ENCODE data around the gene MEIS1.

MEIS1 gene

GRCh38 chr2:66544258-66544657 lies 109.3 kb downstream of the MEIS1 start:
- TF ChIP-seq, protein P1, sequence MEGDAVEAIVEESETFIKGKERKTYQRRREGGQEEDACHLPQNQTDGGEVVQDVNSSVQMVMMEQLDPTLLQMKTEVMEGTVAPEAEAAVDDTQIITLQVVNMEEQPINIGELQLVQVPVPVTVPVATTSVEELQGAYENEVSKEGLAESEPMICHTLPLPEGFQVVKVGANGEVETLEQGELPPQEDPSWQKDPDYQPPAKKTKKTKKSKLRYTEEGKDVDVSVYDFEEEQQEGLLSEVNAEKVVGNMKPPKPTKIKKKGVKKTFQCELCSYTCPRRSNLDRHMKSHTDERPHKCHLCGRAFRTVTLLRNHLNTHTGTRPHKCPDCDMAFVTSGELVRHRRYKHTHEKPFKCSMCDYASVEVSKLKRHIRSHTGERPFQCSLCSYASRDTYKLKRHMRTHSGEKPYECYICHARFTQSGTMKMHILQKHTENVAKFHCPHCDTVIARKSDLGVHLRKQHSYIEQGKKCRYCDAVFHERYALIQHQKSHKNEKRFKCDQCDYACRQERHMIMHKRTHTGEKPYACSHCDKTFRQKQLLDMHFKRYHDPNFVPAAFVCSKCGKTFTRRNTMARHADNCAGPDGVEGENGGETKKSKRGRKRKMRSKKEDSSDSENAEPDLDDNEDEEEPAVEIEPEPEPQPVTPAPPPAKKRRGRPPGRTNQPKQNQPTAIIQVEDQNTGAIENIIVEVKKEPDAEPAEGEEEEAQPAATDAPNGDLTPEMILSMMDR (IDR thresholded peaks at IDR 0.05; ENCODE audit: low read length, missing control alignments), result no peak
- no peak for DNase-seq (ENCODE audit: low read depth)

GRCh38 chr2:66545258-66545657 lies 110.3 kb downstream of the MEIS1 start:
- no peak for DNase-seq (ENCODE audit: low read depth)
- TF ChIP-seq, protein P1 (IDR thresholded peaks at IDR 0.05; ENCODE audit: low read length, missing control alignments), result no peak
- no peak overlapping the region for H3K4me3 ChIP-seq (replicated peaks; ENCODE audit: low read depth, low read length)

More at GRCh38 chr2:66544258-66544657, 109.3 kb downstream of the MEIS1 start:
- H3K4me3 ChIP-seq (replicated peaks; ENCODE audit: low read depth, low read length), result no peak overlapping the region

DNA sequence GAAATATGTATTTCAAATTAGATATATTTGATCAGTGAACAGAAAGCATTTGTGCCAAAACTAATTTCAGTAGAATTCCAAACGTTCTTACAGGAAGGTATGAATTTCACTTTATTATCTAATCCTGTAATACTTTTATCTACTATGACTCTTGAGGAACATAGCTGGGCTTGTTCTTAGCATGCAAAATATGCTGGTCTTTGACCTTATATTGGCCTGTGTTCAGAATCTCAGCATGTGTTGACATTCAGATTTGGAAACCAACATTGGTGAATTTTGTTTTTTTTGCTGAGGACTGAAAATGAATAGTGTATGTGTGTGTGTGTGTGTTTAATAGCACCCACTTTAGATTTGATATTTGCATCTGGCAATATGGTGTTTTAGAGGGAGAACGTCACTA lies 112.2 kb downstream of the MEIS1 start:
- DNase-seq (ENCODE audit: low read depth), result peak; percentile 69
- no peak overlapping the region for H3K4me3 ChIP-seq (replicated peaks; ENCODE audit: low read depth, low read length)
- TF ChIP-seq, protein P1 (IDR thresholded peaks at IDR 0.05; ENCODE audit: low read length, missing control alignments), result no peak

DNA sequence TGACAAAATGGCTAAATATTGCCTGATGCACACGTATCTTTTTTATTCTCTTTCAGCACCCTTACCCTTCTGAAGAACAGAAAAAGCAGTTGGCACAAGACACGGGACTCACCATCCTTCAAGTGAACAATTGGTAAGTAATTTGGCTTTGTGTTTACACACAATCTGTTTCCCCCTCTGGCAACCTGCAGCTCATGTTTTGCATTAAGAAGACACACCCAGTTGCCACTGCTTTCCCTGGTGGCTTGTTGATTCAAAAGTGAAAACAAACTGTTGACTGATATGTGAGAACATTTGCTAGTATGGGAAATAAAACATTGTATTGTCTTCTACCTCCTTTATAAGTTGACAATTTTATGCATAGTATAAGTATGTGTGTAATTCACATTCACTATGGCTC lies 113.0 kb downstream of the MEIS1 start:
- no peak for DNase-seq (ENCODE audit: low read depth)
- TF ChIP-seq, protein P1 (IDR thresholded peaks at IDR 0.05; ENCODE audit: low read length, missing control alignments), result no peak
- H3K4me3 ChIP-seq (replicated peaks; ENCODE audit: low read depth, low read length), result no peak overlapping the region

DNA sequence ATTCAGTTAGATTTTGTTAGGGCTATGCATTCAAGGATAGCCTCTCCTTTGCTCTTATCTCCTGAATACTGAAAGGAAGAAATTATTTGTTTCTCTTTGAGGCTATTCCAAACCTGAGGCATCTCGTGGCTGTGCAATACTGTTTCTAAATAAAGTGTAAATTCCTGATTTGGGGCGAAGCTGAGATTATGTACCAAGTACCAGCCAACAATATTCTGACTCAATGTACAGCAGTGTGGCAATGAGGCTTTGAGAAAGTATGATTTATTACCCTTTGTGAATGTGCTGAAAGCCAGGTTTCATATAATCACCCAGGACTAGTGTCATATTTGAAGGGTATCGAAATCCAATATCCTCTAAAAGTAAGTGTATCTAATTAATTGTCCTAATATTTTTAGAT lies 113.5 kb downstream of the MEIS1 start:
- TF ChIP-seq, protein P1 (IDR thresholded peaks at IDR 0.05; ENCODE audit: low read length, missing control alignments), result no peak
- no peak for DNase-seq (ENCODE audit: low read depth)
- no peak overlapping the region for H3K4me3 ChIP-seq (replicated peaks; ENCODE audit: low read depth, low read length)

DNA sequence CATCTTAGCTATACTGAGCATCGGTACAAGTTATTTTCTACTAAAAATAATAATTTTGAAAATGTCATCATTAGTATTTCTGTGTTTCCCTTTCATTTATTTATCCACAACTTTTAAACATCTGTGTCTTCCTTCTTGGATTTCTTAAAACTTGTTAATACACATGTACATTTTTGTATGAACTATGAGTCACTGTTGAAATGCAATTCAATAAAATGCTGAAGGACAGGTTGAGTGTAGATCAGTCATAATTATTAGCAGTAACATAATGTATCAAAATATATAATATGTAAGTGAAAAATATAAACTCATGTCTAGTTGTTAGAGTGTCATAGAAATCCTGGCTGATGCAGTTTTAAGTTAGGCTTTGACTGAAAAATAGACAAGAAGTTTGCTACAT lies 115.9 kb downstream of the MEIS1 start:
- no peak overlapping the region for H3K4me3 ChIP-seq (replicated peaks; ENCODE audit: low read depth, low read length)
- no peak for DNase-seq (ENCODE audit: low read depth)
- TF ChIP-seq, protein P1 (IDR thresholded peaks at IDR 0.05; ENCODE audit: low read length, missing control alignments), result no peak

DNA sequence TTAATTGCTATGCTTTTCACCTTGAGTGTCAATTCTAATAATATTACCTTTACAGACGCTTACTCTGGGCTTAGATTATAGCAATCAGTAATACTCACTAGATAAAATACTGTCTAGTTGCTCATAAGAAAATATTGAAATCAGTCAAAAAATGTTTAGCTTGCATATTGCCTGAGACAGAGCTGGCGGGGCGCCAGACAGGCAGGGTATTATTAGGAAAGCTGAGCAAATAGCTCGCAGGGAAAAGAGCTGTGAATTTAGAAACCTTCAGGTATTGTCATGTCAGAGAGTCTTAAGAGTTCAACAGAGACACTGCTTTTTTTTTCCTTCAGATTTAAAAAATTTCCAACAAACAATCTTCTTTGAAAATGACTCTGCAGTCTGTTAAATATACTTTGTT lies 118.4 kb downstream of the MEIS1 start:
- TF ChIP-seq, protein P1 (IDR thresholded peaks at IDR 0.05; ENCODE audit: low read length, missing control alignments), result no peak
- no peak overlapping the region for H3K4me3 ChIP-seq (replicated peaks; ENCODE audit: low read depth, low read length)
- no peak for DNase-seq (ENCODE audit: low read depth)
